Measurements from ENCODE around the gene C11orf86.

C11orf86 gene

DNA sequence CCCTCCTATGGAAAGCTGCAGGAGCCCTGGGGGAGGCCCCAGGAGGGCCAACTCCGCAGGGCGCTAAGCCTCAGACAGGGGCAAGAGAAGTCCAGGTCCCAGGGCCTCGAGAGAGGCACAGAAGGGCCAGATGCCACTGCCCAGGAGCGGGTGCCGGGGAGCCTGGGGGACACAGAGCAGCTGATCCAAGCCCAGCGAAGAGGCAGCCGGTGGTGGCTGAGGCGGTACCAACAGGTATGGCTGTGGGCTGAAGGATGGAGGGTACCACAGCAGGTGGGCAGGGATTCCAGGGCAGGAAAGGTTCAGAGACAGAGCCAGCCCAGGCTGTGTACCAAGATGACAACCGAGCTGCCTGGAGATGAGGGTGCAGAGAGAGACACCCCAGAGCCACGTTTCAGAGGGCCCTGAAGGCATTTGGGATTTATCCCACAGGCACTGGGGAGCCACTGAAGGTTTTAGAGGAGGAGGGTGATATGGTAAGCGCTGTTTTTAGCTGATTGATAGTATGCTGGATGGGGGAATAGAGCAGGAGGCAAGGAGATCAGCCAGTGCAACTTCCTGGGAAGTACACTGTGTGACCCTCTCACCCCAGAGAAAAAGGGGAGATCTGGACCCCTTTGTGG, 412 bp downstream of the C11orf86 start:
- DNase-seq (ENCODE audit: insufficient read length, low spot score) (no peak), FAIRE-seq (no peak)
- TF ChIP-seq POU2F2 (IDR thresholded peaks at IDR 0.05; ENCODE audit: low read depth, low read length) (no peak), POLR2A (IDR thresholded peaks at IDR 0.05; ENCODE audit: low read depth, low read length) (no peak), TAF1 (IDR thresholded peaks at IDR 0.05; ENCODE audit: low read depth, low read length) (no peak), SPI1 (IDR thresholded peaks at IDR 0.05; ENCODE audit: low read depth, low read length) (no peak), POLR2AphosphoS5 (IDR thresholded peaks at IDR 0.05; ENCODE audit: low read depth, low read length) (no peak), PAX5 (IDR thresholded peaks at IDR 0.05; ENCODE audit: insufficient read depth, low read length, severe bottlenecking) (no peak)

DNA sequence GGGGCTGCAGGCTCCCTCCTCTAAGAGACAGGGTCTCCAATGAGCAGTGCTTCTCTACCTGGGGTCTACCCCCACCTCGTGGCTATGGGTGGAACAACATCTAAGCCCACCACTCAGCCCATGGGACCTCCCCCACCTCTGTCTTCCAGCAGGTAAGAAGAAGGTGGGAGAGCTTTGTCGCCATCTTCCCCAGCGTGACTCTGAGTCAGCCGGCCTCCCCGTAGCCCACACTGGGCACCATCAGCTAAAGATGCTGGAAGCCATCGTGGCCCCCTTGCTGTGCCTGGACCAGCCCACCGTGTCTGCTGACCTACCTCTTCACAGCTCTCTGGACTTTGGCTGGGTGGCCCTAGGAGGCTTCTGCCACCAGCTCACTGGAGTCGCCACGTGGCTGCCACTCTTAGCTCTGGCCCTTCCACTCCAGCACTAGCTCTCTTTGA, 944 bp downstream of the C11orf86 start:
- DNase-seq (ENCODE audit: insufficient read length, low spot score) (peak; percentile 48), FAIRE-seq (no peak)
- TF ChIP-seq POU2F2 (IDR thresholded peaks at IDR 0.05; ENCODE audit: low read depth, low read length) (no peak), POLR2AphosphoS5 (IDR thresholded peaks at IDR 0.05; ENCODE audit: low read depth, low read length) (no peak), POLR2A (IDR thresholded peaks at IDR 0.05; ENCODE audit: low read depth, low read length) (no peak), SPI1 (IDR thresholded peaks at IDR 0.05; ENCODE audit: low read depth, low read length) (no peak), PAX5 (IDR thresholded peaks at IDR 0.05; ENCODE audit: insufficient read depth, low read length, severe bottlenecking) (no peak), TAF1 (IDR thresholded peaks at IDR 0.05; ENCODE audit: low read depth, low read length) (no peak)

DNA sequence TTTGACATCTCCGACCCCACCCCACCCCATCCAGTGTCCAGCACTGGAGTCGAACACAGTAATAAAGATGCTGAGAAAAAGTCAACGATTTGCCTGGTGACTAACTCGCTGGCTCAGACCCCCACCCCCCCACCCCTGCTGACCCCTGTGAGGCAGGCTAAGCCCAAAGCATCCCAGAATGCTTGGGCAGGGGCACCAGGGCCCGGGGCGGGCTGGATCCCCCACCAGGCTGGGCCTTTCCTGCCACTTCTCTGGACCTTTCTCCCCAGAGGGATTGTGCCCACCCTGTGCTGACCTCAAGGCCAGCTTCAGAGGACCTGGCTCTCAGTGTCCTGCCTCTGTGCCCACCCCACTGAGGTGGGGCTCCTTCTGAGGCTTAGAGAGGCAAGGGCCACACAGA, 1.8 kb downstream of the C11orf86 start:
- FAIRE-seq (no peak), DNase-seq (ENCODE audit: insufficient read length, low spot score) (no peak)
- no peak for TF ChIP-seq POLR2AphosphoS5 (IDR thresholded peaks at IDR 0.05; ENCODE audit: low read depth, low read length)
- TF ChIP-seq POLR2A (IDR thresholded peaks at IDR 0.05; ENCODE audit: low read depth, low read length) = no peak
- TF ChIP-seq PAX5 (IDR thresholded peaks at IDR 0.05; ENCODE audit: insufficient read depth, low read length, severe bottlenecking) = no peak
- TF ChIP-seq SPI1 (IDR thresholded peaks at IDR 0.05; ENCODE audit: low read depth, low read length) = no peak
- TF ChIP-seq TAF1 (IDR thresholded peaks at IDR 0.05; ENCODE audit: low read depth, low read length) = no peak
- no peak for TF ChIP-seq POU2F2 (IDR thresholded peaks at IDR 0.05; ENCODE audit: low read depth, low read length)

DNA sequence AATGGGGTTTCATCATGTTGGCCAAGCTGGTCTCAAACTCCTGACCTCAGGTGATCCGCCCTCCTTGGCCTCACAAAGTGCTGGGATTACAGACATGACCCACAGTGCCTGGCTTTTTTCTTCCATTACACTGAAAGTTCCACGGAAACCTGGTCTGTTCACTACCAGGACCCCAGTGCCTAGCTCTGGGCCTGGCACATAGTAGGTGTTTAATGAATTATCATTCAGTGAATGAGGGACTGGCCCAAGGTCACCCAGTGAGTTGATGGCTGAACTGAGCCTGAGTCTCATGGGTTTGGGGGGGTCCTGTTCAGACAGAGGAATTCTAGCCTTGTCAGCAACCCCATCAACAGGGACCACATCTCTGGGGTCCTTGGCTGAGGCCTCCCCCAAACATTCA, 3.1 kb downstream of the C11orf86 start:
- TF ChIP-seq SPI1 (IDR thresholded peaks at IDR 0.05; ENCODE audit: low read depth, low read length) (no peak), POU2F2 (IDR thresholded peaks at IDR 0.05; ENCODE audit: low read depth, low read length) (no peak)
- no peak for FAIRE-seq
- DNase-seq (ENCODE audit: insufficient read length, low spot score) = no peak

DNA sequence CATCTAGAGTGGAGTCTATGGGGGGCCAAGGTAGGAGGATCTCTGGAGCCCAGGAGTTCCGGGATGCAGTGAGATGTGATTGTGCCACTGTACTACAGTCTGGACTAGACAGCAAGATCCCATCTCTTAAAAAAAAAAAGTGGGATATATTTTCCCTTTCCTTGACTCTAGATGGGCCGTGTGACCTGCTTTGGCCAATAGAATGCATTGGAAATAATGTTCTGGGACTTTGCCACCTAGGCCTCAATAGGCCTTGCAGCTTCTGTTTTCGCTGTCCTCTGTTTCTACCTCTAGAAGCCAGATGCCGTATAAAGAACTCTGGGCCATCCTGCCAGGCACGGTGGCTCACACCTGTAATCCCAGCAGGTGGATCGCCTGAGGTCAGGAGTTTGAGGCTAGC, 3.6 kb downstream of the C11orf86 start:
- FAIRE-seq (no peak), DNase-seq (ENCODE audit: insufficient read length, low spot score) (no peak)
- TF ChIP-seq POLR2AphosphoS5 (IDR thresholded peaks at IDR 0.05; ENCODE audit: low read depth, low read length) (no peak), SPI1 (IDR thresholded peaks at IDR 0.05; ENCODE audit: low read depth, low read length) (no peak), TAF1 (IDR thresholded peaks at IDR 0.05; ENCODE audit: low read depth, low read length) (no peak)

DNA sequence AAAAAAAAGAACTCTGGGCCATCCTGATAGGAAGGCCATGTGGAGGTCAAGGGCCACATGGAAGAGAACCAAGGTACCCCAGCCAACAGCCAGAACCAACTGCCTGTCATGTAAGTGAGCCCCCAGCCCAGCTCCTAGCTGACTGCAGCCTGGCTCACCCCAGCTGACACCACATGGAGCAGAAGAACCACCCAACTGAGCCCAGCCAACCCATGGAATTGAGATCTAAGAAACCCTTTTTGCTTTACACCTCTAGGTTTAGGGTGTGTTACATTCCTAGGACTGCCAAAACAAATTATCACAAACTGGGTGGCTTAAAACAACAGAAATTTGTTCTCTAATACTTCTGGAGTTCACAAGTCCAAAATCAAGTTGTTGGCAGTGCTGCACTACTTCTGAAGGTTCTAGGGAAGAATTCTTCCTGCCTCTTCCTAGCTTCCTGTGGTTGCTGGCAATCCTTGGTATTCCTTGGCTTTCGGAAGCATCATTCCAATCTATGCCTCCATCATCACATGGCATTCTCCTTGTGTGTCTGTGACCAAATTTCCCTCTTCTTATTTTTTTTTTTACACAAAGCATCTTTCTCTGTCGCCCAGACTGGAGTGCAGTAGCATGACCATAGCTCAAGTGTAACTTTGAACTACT, 4.4 kb downstream of the C11orf86 start:
- no peak for TF ChIP-seq POLR2AphosphoS5 (IDR thresholded peaks at IDR 0.05; ENCODE audit: low read depth, low read length)
- no peak for TF ChIP-seq SPI1 (IDR thresholded peaks at IDR 0.05; ENCODE audit: low read depth, low read length)
- TF ChIP-seq PAX5 (IDR thresholded peaks at IDR 0.05; ENCODE audit: insufficient read depth, low read length, severe bottlenecking) = no peak
- no peak for TF ChIP-seq POLR2A (IDR thresholded peaks at IDR 0.05; ENCODE audit: low read depth, low read length)
- TF ChIP-seq TAF1 (IDR thresholded peaks at IDR 0.05; ENCODE audit: low read depth, low read length) = no peak
- no peak for TF ChIP-seq POU2F2 (IDR thresholded peaks at IDR 0.05; ENCODE audit: low read depth, low read length)
- FAIRE-seq (no peak), DNase-seq (ENCODE audit: insufficient read length, low spot score) (no peak)

DNA sequence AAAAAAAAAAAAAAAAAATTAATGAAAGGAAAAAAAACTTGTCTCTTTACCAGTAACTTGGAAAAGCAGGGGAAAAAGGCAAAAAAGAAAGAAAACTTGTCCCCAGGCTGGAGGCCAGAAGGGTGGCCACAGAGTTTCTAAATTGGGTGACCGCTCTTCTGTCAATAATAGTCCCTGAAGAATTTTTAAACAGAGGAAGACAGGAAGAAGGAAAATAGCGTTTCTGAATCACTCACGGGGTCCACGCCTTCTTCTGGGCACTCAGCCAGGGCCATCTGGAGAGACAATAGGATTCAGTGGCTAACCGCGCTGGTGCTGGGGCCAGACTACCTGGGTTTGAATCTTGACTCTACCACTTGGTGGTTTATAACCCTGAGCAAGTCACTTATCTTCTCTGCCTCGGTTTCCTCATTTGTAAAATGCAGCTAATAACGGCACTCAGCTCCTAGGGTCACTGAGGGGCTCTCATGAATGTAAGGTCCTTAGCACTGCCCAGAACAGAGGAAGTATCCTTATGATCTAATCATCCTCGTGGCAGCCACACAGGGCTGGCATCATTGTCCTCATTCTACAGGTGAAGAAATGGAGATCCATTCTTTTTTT, 7.0 kb downstream of the C11orf86 start:
- TF ChIP-seq SPI1 (IDR thresholded peaks at IDR 0.05; ENCODE audit: low read depth, low read length) = no peak
- no peak for TF ChIP-seq PAX5 (IDR thresholded peaks at IDR 0.05; ENCODE audit: insufficient read depth, low read length, severe bottlenecking)
- TF ChIP-seq TAF1 (IDR thresholded peaks at IDR 0.05; ENCODE audit: low read depth, low read length) = no peak
- TF ChIP-seq POLR2A (IDR thresholded peaks at IDR 0.05; ENCODE audit: low read depth, low read length) = no peak
- no peak for TF ChIP-seq POLR2AphosphoS5 (IDR thresholded peaks at IDR 0.05; ENCODE audit: low read depth, low read length)
- TF ChIP-seq POU2F2 (IDR thresholded peaks at IDR 0.05; ENCODE audit: low read depth, low read length) = no peak
- DNase-seq (ENCODE audit: insufficient read length, low spot score) (no peak), FAIRE-seq (peak; percentile 61)

DNA sequence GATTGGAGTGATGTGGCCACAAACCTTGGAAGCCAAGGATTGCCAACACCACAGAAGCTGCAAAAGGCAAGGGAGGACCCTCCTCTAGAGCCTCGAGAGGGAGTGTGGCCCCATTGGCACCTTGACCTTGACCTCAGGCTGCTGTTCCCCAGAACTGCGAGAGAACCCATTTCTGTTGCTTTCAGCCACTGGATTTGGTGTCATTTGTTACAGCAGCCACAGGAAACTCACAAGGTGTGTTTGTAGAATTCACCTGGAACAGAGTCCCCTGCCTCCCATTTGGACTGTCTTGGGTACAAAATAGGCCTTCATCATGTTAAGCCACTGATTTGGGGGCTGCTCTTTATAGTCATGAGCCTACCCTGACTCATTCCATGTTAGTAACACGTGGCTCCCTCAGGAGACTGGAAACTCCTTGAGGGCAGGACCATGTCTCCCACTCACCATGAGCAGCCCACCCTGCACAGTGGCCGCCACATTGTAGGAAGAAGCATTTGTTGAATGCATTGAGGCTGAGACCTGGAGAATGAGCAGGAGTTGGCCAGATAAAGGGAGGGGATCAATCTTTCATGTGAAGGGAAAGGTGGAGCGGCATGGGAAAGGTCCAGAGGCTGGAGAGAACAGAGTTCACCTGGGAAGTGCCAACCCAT, 8.3 kb downstream of the C11orf86 start:
- TF ChIP-seq TAF1 (IDR thresholded peaks at IDR 0.05; ENCODE audit: low read depth, low read length) (no peak), SPI1 (IDR thresholded peaks at IDR 0.05; ENCODE audit: low read depth, low read length) (no peak), PAX5 (IDR thresholded peaks at IDR 0.05; ENCODE audit: insufficient read depth, low read length, severe bottlenecking) (no peak), POU2F2 (IDR thresholded peaks at IDR 0.05; ENCODE audit: low read depth, low read length) (no peak), POLR2A (IDR thresholded peaks at IDR 0.05; ENCODE audit: low read depth, low read length) (no peak), POLR2AphosphoS5 (IDR thresholded peaks at IDR 0.05; ENCODE audit: low read depth, low read length) (no peak)
- no peak for FAIRE-seq
- DNase-seq (ENCODE audit: insufficient read length, low spot score) = no peak

DNA sequence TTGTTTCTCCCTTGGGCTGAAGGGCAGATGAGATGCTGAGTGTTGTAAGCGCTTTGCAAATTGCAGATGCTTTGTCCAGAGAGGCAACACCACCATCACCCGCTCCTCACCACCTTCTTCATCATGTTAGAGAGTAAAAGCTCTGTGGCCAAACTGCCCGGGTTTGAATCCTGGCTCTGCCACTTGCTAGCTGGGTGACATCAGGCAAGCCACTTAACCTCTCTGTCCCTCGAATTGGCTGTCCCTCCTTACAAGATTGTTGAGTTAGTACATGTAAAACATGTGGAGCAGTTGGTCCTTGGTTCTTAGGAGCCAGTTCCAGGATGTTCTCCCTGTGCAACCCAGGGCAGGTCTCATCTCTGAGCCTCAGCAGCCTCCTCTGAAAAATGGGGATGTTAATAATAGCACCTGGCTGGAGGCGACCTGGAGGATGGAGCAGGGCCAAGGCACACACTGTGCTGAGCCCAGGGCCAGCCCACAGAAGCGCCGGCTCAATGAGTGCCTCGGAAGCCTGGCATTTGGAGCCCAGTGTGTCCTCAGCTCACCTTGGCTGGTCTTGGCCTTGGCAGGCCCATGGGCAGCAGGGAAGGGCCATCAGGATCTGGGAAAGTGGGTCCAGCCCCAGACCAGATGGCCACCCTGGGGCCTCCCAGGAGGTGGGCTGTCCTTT, 10.5 kb downstream of the C11orf86 start:
- FAIRE-seq = no peak
- TF ChIP-seq POU2F2 (IDR thresholded peaks at IDR 0.05; ENCODE audit: low read depth, low read length) = no peak
- TF ChIP-seq POLR2AphosphoS5 (IDR thresholded peaks at IDR 0.05; ENCODE audit: low read depth, low read length) = no peak
- no peak for TF ChIP-seq POLR2A (IDR thresholded peaks at IDR 0.05; ENCODE audit: low read depth, low read length)
- no peak for TF ChIP-seq SPI1 (IDR thresholded peaks at IDR 0.05; ENCODE audit: low read depth, low read length)
- no peak for TF ChIP-seq PAX5 (IDR thresholded peaks at IDR 0.05; ENCODE audit: insufficient read depth, low read length, severe bottlenecking)
- no peak for TF ChIP-seq TAF1 (IDR thresholded peaks at IDR 0.05; ENCODE audit: low read depth, low read length)
- no peak for DNase-seq (ENCODE audit: insufficient read length, low spot score)

All from GM12891 (cell line).